HG03439 (cell line): Measurements from ENCODE around the gene FANCD2OS.
"Not testable (repeated sequence)": the region's sequence is repeated elsewhere in the genome, so short reads cannot be mapped to it uniquely, and the experiment has no call there.

Experiments used
- ATAC-seq: cut with Tn5 transposase; IDR thresholded peaks from one replicate; pipeline ENCODE4 v1.9.1; 2021; ENCODE audit warnings: mild to moderate bottlenecking, moderate library complexity; ENCODE audit not compliant: unreplicated experiment

Gene FANCD2OS

DNA sequence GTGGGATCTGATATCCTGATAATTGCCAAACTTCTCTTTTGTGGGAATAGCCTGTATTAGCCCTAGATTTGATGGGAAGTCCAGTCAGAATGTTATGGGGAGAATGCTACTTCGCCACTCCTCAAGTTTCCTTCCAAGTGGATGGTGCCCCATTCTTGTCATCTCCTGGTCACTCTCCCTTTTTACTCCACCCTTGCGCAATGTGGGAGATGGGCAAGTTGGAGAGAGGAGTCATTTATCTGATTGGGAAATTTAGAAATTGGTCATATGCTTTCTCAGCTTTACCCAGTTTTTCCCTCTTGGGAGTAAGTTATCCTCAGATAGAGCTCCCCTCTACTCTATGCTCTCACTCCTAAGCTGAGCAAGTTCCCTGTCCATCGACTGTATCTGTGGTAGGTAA, 14.4 kb downstream of the FANCD2OS start:
- ATAC-seq: no peak

DNA sequence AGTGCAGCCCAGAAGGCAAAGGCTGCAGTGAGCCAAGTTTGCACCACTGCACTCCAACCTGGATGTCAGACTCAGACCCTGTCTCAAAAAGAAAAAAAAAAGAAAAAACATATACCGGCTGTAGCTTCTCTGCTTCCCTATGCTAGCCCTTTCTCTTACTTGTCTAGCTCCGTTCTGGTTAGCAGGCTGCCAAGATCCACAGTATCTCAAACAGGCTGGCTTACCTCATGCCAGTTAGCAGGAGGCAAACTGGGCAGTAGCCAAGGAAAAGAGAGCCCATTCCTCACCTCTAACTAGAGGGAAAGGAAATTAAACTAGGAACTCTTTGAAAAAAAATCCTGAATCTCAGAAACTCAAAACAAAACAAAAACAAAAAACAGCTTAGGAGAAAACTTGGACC, 16.7 kb downstream of the FANCD2OS start:
- ATAC-seq: not testable (repeated sequence)

DNA sequence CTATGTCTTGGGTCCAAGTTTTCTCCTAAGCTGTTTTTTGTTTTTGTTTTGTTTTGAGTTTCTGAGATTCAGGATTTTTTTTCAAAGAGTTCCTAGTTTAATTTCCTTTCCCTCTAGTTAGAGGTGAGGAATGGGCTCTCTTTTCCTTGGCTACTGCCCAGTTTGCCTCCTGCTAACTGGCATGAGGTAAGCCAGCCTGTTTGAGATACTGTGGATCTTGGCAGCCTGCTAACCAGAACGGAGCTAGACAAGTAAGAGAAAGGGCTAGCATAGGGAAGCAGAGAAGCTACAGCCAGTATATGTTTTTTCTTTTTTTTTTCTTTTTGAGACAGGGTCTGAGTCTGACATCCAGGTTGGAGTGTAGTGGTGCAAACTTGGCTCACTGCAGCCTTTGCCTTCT, 17.3 kb downstream of the FANCD2OS start:
- not testable (repeated sequence) for ATAC-seq

DNA sequence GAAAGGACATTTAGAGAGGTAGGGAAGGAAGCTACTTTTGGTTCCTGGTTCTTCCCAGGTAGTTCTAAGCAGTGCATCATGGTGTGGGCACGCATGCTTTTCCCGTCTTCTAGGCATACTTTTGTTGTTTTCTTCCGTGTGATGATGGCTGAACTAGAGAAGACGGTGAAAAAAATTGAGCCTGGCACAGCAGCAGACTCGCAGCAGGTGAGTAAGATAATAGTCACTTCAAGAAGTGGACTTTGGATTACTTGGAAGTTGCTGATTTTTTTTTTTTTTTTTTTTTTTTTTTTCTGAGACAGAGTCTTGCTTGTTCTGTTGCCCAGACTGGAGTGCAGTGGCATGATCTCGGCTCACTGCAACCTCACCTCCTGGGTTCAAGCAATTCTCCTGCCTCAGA, 17.9 kb downstream of the FANCD2OS start:
- no peak for ATAC-seq

DNA sequence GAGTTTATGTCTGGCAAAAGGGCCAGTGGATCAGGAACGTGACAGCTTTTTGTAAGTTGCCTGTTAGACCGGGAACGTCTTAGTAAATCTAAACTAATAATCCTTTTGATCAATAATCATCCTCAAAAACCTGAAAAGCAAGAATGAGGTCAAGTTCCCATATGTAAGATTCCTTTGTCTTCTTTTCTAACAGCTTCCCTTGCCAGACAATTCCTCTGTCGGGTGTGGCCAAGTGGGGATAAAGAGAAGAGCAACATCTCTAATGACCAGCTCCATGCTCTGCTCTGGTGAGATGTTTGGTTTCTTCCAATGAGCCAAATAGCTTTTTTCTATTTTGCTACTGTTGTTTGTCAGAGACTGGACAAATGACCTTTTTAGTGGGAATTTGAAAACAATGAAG, 19.8 kb downstream of the FANCD2OS start:
- ATAC-seq: no peak

DNA sequence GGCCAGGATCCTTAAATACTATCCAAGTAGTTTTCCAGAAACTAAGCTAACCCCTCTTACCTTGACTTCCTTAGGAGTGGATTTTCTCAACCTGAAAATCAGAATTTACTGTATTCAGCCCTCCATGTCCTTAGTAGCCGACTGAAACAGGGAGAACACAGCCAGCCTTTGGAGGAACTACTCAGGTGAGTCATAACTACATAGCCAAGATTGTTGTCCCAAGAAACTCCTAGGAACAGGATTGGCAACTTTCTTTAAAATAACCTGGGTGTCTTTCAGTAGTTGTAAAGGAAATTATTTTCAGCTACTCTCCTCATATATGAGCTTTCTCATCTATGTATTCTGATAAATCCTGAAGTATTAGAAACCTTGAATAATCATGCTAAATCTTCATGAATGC, 22.3 kb downstream of the FANCD2OS start:
- no peak for ATAC-seq

DNA sequence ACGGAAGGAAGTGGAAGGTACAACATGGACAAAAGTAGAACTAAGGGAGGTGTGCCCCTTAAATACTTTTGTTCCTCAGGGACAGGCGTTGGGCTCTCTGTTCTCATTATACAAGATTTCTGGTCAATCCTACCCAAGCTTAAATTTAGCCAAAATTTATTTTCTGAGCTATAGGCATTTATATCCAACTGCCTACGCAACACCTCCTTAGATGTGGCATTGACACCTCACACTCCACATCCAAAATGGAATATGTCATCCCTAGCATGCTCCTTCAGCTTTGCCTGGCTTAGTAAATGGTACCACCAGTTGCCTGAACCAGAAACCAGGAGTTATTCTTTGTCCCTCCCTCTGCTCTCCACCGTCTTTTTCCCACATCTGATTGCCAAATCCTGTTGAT, 26.2 kb downstream of the FANCD2OS start:
- ATAC-seq: no peak

DNA sequence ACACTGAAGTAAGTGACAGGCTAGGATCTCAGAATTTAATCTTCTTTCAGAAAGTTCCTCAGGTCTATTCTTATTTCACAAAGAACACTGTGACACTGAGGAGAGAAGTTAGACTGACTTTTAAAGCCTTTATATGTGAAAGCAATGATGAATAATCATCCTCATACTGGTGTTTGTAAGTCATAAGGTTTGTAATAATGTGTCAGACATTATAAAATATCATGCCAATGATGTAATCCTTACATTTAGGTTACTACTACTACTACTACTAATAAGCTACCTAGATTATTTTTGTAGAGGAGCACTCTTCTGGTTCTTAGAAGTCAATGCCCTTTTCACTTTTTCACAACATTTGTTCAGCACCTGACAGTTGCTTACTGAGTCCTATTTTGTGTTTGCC, 33.4 kb downstream of the FANCD2OS start:
- ATAC-seq: no peak

DNA sequence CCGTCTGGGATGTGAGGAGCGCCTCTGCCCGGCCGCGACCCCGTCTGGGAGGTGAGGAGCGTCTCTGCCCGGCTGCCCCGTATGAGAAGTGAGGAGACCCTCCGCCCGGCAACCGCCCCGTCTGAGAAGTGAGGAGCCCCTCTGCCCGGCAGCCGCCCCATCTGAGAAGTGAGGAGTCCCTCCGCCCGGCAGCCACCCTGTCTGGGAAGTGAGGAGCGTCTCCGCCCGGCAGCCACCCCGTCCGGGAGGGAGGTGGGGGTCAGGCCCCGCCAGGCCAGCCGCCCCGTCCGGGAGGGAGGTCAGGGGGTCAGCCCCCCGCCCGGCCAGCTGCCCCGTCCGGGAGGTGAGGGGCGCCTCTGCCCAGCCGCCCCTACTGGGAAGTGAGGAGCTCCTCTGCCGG, 38.0 kb downstream of the FANCD2OS start:
- not testable (repeated sequence) for ATAC-seq

DNA sequence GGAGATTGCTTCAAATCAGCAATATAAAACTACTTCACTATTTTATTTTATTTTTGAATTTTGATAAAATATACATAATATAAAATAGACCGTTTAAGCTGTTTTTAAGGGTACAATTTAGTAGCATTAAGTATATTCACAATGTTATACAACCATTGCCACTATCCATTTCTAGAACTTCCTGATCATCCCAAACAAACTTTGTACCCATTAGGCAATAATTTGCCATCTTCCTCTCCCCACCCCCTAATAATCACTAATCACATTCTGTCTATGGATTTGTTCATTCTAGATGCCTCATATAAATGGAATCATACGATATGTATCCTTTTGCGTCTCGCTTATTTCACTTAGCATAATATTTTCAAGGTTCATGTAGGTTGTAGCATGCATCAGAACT, 53.0 kb downstream of the FANCD2OS start:
- no peak for ATAC-seq
